Breast epithelium (tissue), 4 donors: Measurements from ENCODE around the gene IFT57. TPM values are rescaled to one million over a fixed set of nuclear protein-coding genes. Genes with fewer than 3 reads are reported as not detected.

ENCODE experiments used
- DNase-seq, 2 donors: peaks; one replicate each; pipeline ENCODE4 v3.0.0-alpha.2; 2019; ENCODE audit warnings: low spot score in 2 of 2
- H3K27ac ChIP-seq, 2 donors: fragments of 200-600 bp; sonication (generic) in 1 of 2; one replicate each; pipeline ENCODE4 v1.5.1; 2016 to 2019; ENCODE audit warnings: mild to moderate bottlenecking in 1 of 2
- H3K27me3 ChIP-seq, 2 donors: fragments of 200-600 bp; sonication (generic) in 1 of 2; one replicate each; pipeline versions ENCODE4 v1.5.1 to v1.6.0; 2017 to 2019; ENCODE audit warnings: control low read depth in 1 of 2, mild to moderate bottlenecking in 1 of 2
- H3K36me3 ChIP-seq: fragments of 200-600 bp; one replicate; pipeline ENCODE4 v1.5.1; 2019
- H3K4me1 ChIP-seq, 2 donors: fragments of 200-600 bp; sonication (generic); one replicate each; pipeline ENCODE4 v1.5.1; 2016 to 2019; ENCODE audit warnings: control low read depth in 1 of 2
- H3K4me3 ChIP-seq, 3 donors: fragments of 200-600 bp; sonication (generic); 1 replicate in 2 of 3; 2 replicates in 1 of 3; pipeline ENCODE4 v1.5.1; 2016 to 2019; ENCODE audit warnings: mild to moderate bottlenecking in 3 of 3, moderate library complexity in 2 of 3
- H3K9me3 ChIP-seq, 2 donors: fragments of 200-600 bp; sonication (generic) in 1 of 2; one replicate each; pipeline ENCODE4 v1.5.1; 2016 to 2019; ENCODE audit warnings: control low read depth in 1 of 2
- POLR2A ChIP-seq: fragments of 450-650 bp; IDR thresholded peaks from one replicate; pipeline ENCODE4 v1.6.1; 2016; ENCODE audit warnings: antibody characterized with exemption, mild to moderate bottlenecking, moderate library complexity
- POLR2AphosphoS5 ChIP-seq, 3 donors: sonication (generic); formaldehyde crosslinking; IDR thresholded peaks; one replicate each; pipeline ENCODE4 v1.6.1; 2017; ENCODE audit warnings: antibody characterized with exemption in 3 of 3
- intact Hi-C: fragments of 100-400 bp; cut with DNase I; formaldehyde crosslinking; loops from one replicate; pipeline ENCODE4 v1.15.1; 2023; ENCODE audit warnings: low total_unique reads
- total RNA-seq, 3 donors: library from RNA; depleted of rRNA; stranded (reverse); fragments of >200 nt; gene quantifications; one replicate each; pipeline ENCODE4 v1.1.0, GENCODE V29; 2016
- TF ChIP-seq, protein P1 (sequence below), 3 donors: fragments of 450-650 bp; IDR thresholded peaks; one replicate each; pipeline ENCODE4 v1.5.1; 2016 to 2017; ENCODE audit warnings: antibody characterized with exemption in 3 of 3, mild to moderate bottlenecking in 3 of 3, moderate library complexity in 3 of 3

Gene IFT57
- total RNA-seq, 3 donors from 2014 or later: 44.2 to 74.2 (median 68.5) TPM

GRCh38 chr3:108221393-108221792 is 831 bp downstream of the IFT57 start:
- H3K4me3 ChIP-seq: peak overlapping the region; percentile 69 to 87 (median 81)
- H3K27ac ChIP-seq: peak overlapping the region; percentile 91 to 94
- peaks cover 0 to 9% of the 10 kb centered on the region in 2 donors for H3K4me1 ChIP-seq
- no peak for DNase-seq
- no peaks in the 10 kb centered on the region for H3K27me3 ChIP-seq
- H3K9me3 ChIP-seq: no peaks in the 10 kb centered on the region
- no peaks in the 10 kb centered on the region for H3K36me3 ChIP-seq
- intact Hi-C loops: no loop called here
- TF ChIP-seq, protein P1, sequence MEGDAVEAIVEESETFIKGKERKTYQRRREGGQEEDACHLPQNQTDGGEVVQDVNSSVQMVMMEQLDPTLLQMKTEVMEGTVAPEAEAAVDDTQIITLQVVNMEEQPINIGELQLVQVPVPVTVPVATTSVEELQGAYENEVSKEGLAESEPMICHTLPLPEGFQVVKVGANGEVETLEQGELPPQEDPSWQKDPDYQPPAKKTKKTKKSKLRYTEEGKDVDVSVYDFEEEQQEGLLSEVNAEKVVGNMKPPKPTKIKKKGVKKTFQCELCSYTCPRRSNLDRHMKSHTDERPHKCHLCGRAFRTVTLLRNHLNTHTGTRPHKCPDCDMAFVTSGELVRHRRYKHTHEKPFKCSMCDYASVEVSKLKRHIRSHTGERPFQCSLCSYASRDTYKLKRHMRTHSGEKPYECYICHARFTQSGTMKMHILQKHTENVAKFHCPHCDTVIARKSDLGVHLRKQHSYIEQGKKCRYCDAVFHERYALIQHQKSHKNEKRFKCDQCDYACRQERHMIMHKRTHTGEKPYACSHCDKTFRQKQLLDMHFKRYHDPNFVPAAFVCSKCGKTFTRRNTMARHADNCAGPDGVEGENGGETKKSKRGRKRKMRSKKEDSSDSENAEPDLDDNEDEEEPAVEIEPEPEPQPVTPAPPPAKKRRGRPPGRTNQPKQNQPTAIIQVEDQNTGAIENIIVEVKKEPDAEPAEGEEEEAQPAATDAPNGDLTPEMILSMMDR (IDR thresholded peaks at IDR 0.05): no peak
- TF ChIP-seq POLR2A: no peak
- TF ChIP-seq POLR2AphosphoS5 (IDR thresholded peaks at IDR 0.05): no peak

GRCh38 chr3:108219336-108219735 is 2.9 kb downstream of the IFT57 start:
- no peaks in the 10 kb centered on the region for H3K36me3 ChIP-seq
- H3K4me3 ChIP-seq: no peak overlapping the region
- no peaks in the 10 kb centered on the region for H3K9me3 ChIP-seq
- no peak for DNase-seq
- TF ChIP-seq, protein P1 (IDR thresholded peaks at IDR 0.05): no peak
- TF ChIP-seq POLR2A (no peak), POLR2AphosphoS5 (IDR thresholded peaks at IDR 0.05) (no peak)
- H3K4me1 ChIP-seq: peaks cover 0 to 9% of the 10 kb centered on the region in 2 donors
- intact Hi-C loops: no loop called here
- H3K27ac ChIP-seq: no peak overlapping the region
- H3K27me3 ChIP-seq: no peaks in the 10 kb centered on the region

GRCh38 chr3:108218811-108219210 is 3.4 kb downstream of the IFT57 start:
- H3K36me3 ChIP-seq: no peaks in the 10 kb centered on the region
- DNase-seq: no peak
- no peaks in the 10 kb centered on the region for H3K9me3 ChIP-seq
- no peak overlapping the region for H3K4me3 ChIP-seq
- no peak for TF ChIP-seq POLR2A
- TF ChIP-seq, protein P1 (IDR thresholded peaks at IDR 0.05): no peak
- no peak for TF ChIP-seq POLR2AphosphoS5 (IDR thresholded peaks at IDR 0.05)
- intact Hi-C loops: no loop called here
- no peaks in the 10 kb centered on the region for H3K27me3 ChIP-seq
- peaks cover 0 to 9% of the 10 kb centered on the region in 2 donors for H3K4me1 ChIP-seq
- no peak overlapping the region for H3K27ac ChIP-seq

DNA sequence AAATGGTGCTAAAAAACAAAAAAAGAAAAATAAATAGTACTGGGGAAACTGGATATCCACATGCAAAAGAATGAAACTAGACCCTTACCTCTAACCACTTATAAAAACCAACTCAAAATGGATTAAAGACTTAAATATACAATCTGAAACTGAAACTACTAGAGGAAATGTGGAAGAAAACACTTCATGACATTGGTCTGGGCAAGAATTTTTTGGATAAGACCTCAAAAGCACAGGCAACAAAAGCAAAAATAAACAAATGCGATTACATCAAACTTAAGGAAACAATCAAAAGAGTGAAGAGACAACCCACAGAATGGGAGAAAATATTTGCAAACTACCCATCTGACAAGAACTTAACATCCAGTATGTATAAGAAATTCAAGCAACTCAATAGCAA is 6.4 kb downstream of the IFT57 start:
- Histone ChIP-seq H3K36me3 (no peaks in the 10 kb centered on the region), H3K4me3 (no peak overlapping the region), H3K4me1 (peaks cover 0 to 9% of the 10 kb centered on the region in 2 donors), H3K27me3 (no peaks in the 10 kb centered on the region), H3K27ac (no peak overlapping the region), H3K9me3 (no peaks in the 10 kb centered on the region)
- intact Hi-C loops: no loop called here
- DNase-seq: no peak
- TF ChIP-seq POLR2A (no peak), POLR2AphosphoS5 (IDR thresholded peaks at IDR 0.05) (no peak)
- TF ChIP-seq, protein P1 (IDR thresholded peaks at IDR 0.05): no peak

DNA sequence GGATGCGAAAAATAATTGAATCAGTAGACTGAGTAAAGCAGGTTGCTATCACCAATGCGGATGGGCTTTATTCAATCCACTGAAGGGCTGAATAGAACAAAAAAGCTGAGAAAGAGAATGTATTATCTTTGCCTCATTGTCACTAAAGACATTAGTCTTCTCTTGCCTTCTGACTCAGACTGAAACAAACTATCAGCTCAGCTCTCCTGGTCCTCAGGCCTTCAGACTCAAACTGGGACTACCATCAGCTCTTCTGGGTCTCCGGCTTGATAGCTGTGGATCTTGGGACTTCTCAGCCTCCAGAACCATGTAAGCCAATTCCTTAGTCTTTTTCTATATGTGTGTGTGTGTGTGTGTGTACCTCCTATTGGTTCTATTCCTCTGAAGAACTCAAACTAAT is 12.6 kb downstream of the IFT57 start:
- no peaks in the 10 kb centered on the region for H3K4me1 ChIP-seq

More for the DNA sequence above, 12.6 kb downstream of the IFT57 start:
- no peak for TF ChIP-seq POLR2A
- TF ChIP-seq, protein P1 (IDR thresholded peaks at IDR 0.05): no peak
- no peak for TF ChIP-seq POLR2AphosphoS5 (IDR thresholded peaks at IDR 0.05)
- intact Hi-C loops: no loop called here
- H3K27me3 ChIP-seq: no peaks in the 10 kb centered on the region
- no peak for DNase-seq
- no peak overlapping the region for H3K27ac ChIP-seq
- no peak overlapping the region for H3K4me3 ChIP-seq
- no peaks in the 10 kb centered on the region for H3K9me3 ChIP-seq
- no peaks in the 10 kb centered on the region for H3K36me3 ChIP-seq
